HG03135 (cell line): ENCODE measurements around the gene OPRL1.
"Not testable (repeated sequence)": the region's sequence is repeated elsewhere in the genome, so short reads cannot be mapped to it uniquely, and the experiment has no call there.

Experiments
- ATAC-seq: cut with Tn5 transposase; IDR thresholded peaks from one replicate; pipeline ENCODE4 v1.9.1; 2021; ENCODE audit warnings: mild to moderate bottlenecking, moderate library complexity; ENCODE audit not compliant: unreplicated experiment

Gene OPRL1

GRCh38 chr20:64083378-64083803 lies 3.5 kb downstream of the OPRL1 start:
- ATAC-seq = no peak

GRCh38 chr20:64083804-64084684 lies 4.2 kb downstream of the OPRL1 start, which contains the start of gene LKAAEAR1:
Gene LKAAEAR1 (minus strand): TSS chr20:64084398. CDS start chr20:64084219, 179 bp downstream.
- ATAC-seq = no peak

GRCh38 chr20:64084685-64085152 lies 4.8 kb downstream of the OPRL1 start:
- no peak for ATAC-seq

- ATAC-seq = no peak
Measured at GRCh38 chr20:64086801-64087200, 6.9 kb downstream of the OPRL1 start.

GRCh38 chr20:64087226-64087825 lies 7.4 kb downstream of the OPRL1 start:
- not testable (repeated sequence) for ATAC-seq

GRCh38 chr20:64088586-64088985 lies 8.7 kb downstream of the OPRL1 start:
- not testable (repeated sequence) for ATAC-seq

- no peak for ATAC-seq
Measured at GRCh38 chr20:64090165-64090564, 10.3 kb downstream of the OPRL1 start.

GRCh38 chr20:64091340-64091739 lies 11.5 kb downstream of the OPRL1 start:
- ATAC-seq = no peak

- no peak for ATAC-seq
Measured at GRCh38 chr20:64091770-64092169, 11.9 kb downstream of the OPRL1 start.

GRCh38 chr20:64092258-64093012 lies 12.6 kb downstream of the OPRL1 start:
- no peak for ATAC-seq

- no peak for ATAC-seq
Measured at GRCh38 chr20:64093013-64093503, 13.2 kb downstream of the OPRL1 start.

GRCh38 chr20:64095455-64095854 lies 15.6 kb downstream of the OPRL1 start:
- ATAC-seq = no peak

- ATAC-seq = no peak
Measured at GRCh38 chr20:64095927-64096326, 16.0 kb downstream of the OPRL1 start.

GRCh38 chr20:64096535-64096934 lies 16.7 kb downstream of the OPRL1 start:
- no peak for ATAC-seq

- ATAC-seq = no peak
Measured at GRCh38 chr20:64098471-64099013, 18.7 kb downstream of the OPRL1 start.

- no peak for ATAC-seq
Measured at GRCh38 chr20:64099086-64099786, 19.4 kb downstream of the OPRL1 start.

GRCh38 chr20:64099880-64100565 lies 20.1 kb downstream of the OPRL1 start:
- ATAC-seq = no peak

- ATAC-seq = no peak
Measured at GRCh38 chr20:64100566-64100888, 20.6 kb downstream of the OPRL1 start.

GRCh38 chr20:64100946-64101688 lies 21.2 kb downstream of the OPRL1 start:
- ATAC-seq = no peak
